H1 (cell line): ENCODE measurements around the gene TFB2M. TPM values are rescaled to one million over a fixed set of nuclear protein-coding genes. Genes with fewer than 3 reads are reported as not detected.

Source experiments
- CTCF ChIA-PET: fragments of 300-600 bp; sonication (Branson Sonifier 250); formaldehyde crosslinking; loops from one replicate; lab custom pipeline; 2021; ENCODE audit not compliant: partially characterized antibody; lab: Charles Lee
- POLR2A ChIA-PET: fragments of 300-600 bp; sonication (Branson Sonifier 250); formaldehyde crosslinking; loops from one replicate; lab custom pipeline; 2021; ENCODE audit warnings: inconsistent platforms; ENCODE audit not compliant: partially characterized antibody; lab: Charles Lee
- DNase-seq, 2 experiments: peaks; one replicate each; pipeline versions ENCODE4 v3.0.0 to v3.0.0-alpha.2; 2010 to 2022; ENCODE audit warnings: low spot score in 2 of 2, low read depth in 1 of 2, mixed read lengths in 1 of 2
- FAIRE-seq: peaks from 2 replicates; lab custom pipeline; 2011; peaks lifted over from hg19 to GRCh38; lab: Jason Lieb, UNC
- H2AFZ ChIP-seq: 2 replicates; pipeline ENCODE4 v1.8.1; 2012; ENCODE audit warnings: low read length, inconsistent platforms
- H2AK5ac ChIP-seq: 2 replicates; pipeline ENCODE4 v1.6.1; 2013; ENCODE audit warnings: low read depth, low read length
- H2BK120ac ChIP-seq: replicated peaks from 2 replicates; pipeline ENCODE3; 2013; ENCODE audit warnings: low read depth, low read length, inconsistent platforms
- H2BK12ac ChIP-seq: 2 replicates; pipeline ENCODE4 v1.6.1; 2013; ENCODE audit warnings: low read depth, low read length
- H2BK15ac ChIP-seq: 2 replicates; pipeline ENCODE4 v1.6.1; 2013; ENCODE audit warnings: low read length
- H2BK20ac ChIP-seq: 2 replicates; pipeline ENCODE4 v1.6.1; 2013; ENCODE audit warnings: low read length
- H2BK5ac ChIP-seq: 2 replicates; pipeline ENCODE4 v1.6.1; 2013; ENCODE audit warnings: low read depth, low read length
- H3K14ac ChIP-seq: 2 replicates; pipeline ENCODE4 v1.6.1; 2013; ENCODE audit warnings: inconsistent platforms; ENCODE audit not compliant: insufficient read length
- H3K18ac ChIP-seq: 2 replicates; pipeline ENCODE4 v1.6.1; 2013; ENCODE audit warnings: low read length; ENCODE audit errors: extremely low read depth
- H3K23ac ChIP-seq: 2 replicates; pipeline ENCODE4 v1.6.1; 2013; ENCODE audit warnings: inconsistent platforms; ENCODE audit not compliant: insufficient read length
- H3K23me2 ChIP-seq: 2 replicates; pipeline ENCODE4 v1.6.1; 2013; ENCODE audit warnings: low read depth, low read length
- H3K27ac ChIP-seq: 2 replicates; pipeline ENCODE4 v1.6.1; 2011; ENCODE audit warnings: low read depth, low read length, inconsistent platforms
- H3K27me3 ChIP-seq, 4 experiments: replicated peaks in 1 of 4; 1 replicate in 1 of 4; 2 replicates in 3 of 4; pipeline versions ENCODE4 v1.6.1 to v1.8.1; 2011 to 2013; ENCODE audit warnings: low read length in 3 of 4, mild to moderate bottlenecking in 3 of 4, inconsistent platforms in 2 of 4, mixed read lengths in 2 of 4, moderate library complexity in 1 of 4; ENCODE audit not compliant: control insufficient read depth in 3 of 4, insufficient read depth in 3 of 4; ENCODE audit errors: extremely low read depth in 1 of 4
- H3K36me3 ChIP-seq, 4 experiments: 2 replicates each; pipeline versions ENCODE4 v1.6.1 to v1.8.1; 2011 to 2013; ENCODE audit warnings: mild to moderate bottlenecking in 4 of 4, low read length in 3 of 4, moderate library complexity in 2 of 4, control low read depth in 1 of 4, inconsistent platforms in 1 of 4; ENCODE audit not compliant: insufficient read depth in 4 of 4, control insufficient read depth in 2 of 4
- H3K4ac ChIP-seq: replicated peaks from 2 replicates; pipeline ENCODE3; 2013; ENCODE audit warnings: low read length, low read depth, mixed read lengths, inconsistent platforms; ENCODE audit not compliant: insufficient read length
- H3K4me1 ChIP-seq, 4 experiments: replicated peaks in 1 of 4; 1 replicate in 1 of 4; 2 replicates in 3 of 4; pipeline versions ENCODE4 v1.6.1 to v1.8.1; 2011 to 2013; ENCODE audit warnings: low read length in 3 of 4, inconsistent platforms in 2 of 4, mixed read lengths in 1 of 4; ENCODE audit not compliant: insufficient read depth in 4 of 4, control insufficient read depth in 3 of 4
- H3K4me2 ChIP-seq, 2 experiments: 2 replicates each; pipeline versions ENCODE4 v1.6.1 to v1.8.1; 2011 to 2013; ENCODE audit warnings: low read depth in 2 of 2, low read length in 2 of 2, control low read depth in 1 of 2, inconsistent platforms in 1 of 2, mild to moderate bottlenecking in 1 of 2; ENCODE audit not compliant: insufficient read depth in 1 of 2
- H3K4me3 ChIP-seq, 4 experiments: fragments of 200-600, 300-600 bp in 1 of 4; sonication (generic), shearing (Covaris generic), sonication (Bioruptor Twin) in 1 of 4; 2 replicates each; pipeline versions ENCODE4 v1.5.1 to v1.8.1; 2011 to 2016; ENCODE audit warnings: low read length in 4 of 4, low read depth in 3 of 4, control low read depth in 2 of 4, inconsistent platforms in 2 of 4, mild to moderate bottlenecking in 2 of 4, mixed read lengths in 1 of 4, moderate library complexity in 1 of 4; ENCODE audit not compliant: insufficient read depth in 2 of 4; ENCODE audit errors: extremely low read depth in 1 of 4
- H3K56ac ChIP-seq: replicated peaks from 2 replicates; pipeline ENCODE3; 2013; ENCODE audit warnings: low read depth, mild to moderate bottlenecking, mixed read lengths, low read length, inconsistent platforms; ENCODE audit not compliant: insufficient read length
- H3K79me1 ChIP-seq: 2 replicates; pipeline ENCODE4 v1.6.1; 2013; ENCODE audit warnings: low read depth, low read length, control low read depth
- H3K79me2 ChIP-seq, 2 experiments: 2 replicates each; pipeline versions ENCODE4 v1.6.1 to v1.8.1; 2012 to 2013; ENCODE audit warnings: low read length in 2 of 2, mild to moderate bottlenecking in 2 of 2, inconsistent platforms in 1 of 2; ENCODE audit not compliant: insufficient read depth in 2 of 2, control insufficient read depth in 1 of 2
- H3K9ac ChIP-seq, 4 experiments: replicated peaks in 1 of 4; 1 replicate in 1 of 4; 2 replicates in 3 of 4; pipeline versions ENCODE4 v1.6.1 to v1.8.1; 2011 to 2013; ENCODE audit warnings: low read depth in 3 of 4, low read length in 3 of 4, control low read depth in 2 of 4, mild to moderate bottlenecking in 2 of 4, moderate library complexity in 2 of 4, inconsistent platforms in 1 of 4; ENCODE audit errors: extremely low read depth in 1 of 4
- H3K9me3 ChIP-seq, 2 experiments: 2 replicates each; pipeline versions ENCODE4 v1.6.1 to v1.8.1; 2012 to 2013; ENCODE audit warnings: mild to moderate bottlenecking in 2 of 2, moderate library complexity in 2 of 2, control low read depth in 1 of 2, inconsistent platforms in 1 of 2, low read depth in 1 of 2, low read length in 1 of 2, mixed read lengths in 1 of 2; ENCODE audit not compliant: insufficient read depth in 2 of 2
- H4K20me1 ChIP-seq, 2 experiments: replicated peaks in 1 of 2; 2 replicates each; pipeline versions ENCODE3 to v1.8.1; 2011 to 2013; ENCODE audit warnings: inconsistent platforms in 2 of 2, low read length in 2 of 2, mild to moderate bottlenecking in 1 of 2; ENCODE audit not compliant: insufficient read depth in 2 of 2, control insufficient read depth in 1 of 2
- H4K5ac ChIP-seq: 2 replicates; pipeline ENCODE4 v1.6.1; 2013; ENCODE audit warnings: low read length, low read depth, mixed read lengths, inconsistent platforms; ENCODE audit not compliant: insufficient read length
- H4K8ac ChIP-seq: 2 replicates; pipeline ENCODE4 v1.8.0; 2013; ENCODE audit warnings: mild to moderate bottlenecking, moderate library complexity, low read length, inconsistent platforms; ENCODE audit not compliant: insufficient read depth; ENCODE audit errors: extremely low read depth
- H4K91ac ChIP-seq: replicated peaks from 2 replicates; pipeline ENCODE3; 2013; ENCODE audit warnings: low read length, mixed read lengths, inconsistent platforms; ENCODE audit not compliant: insufficient read length
- CREB1 ChIP-seq: IDR thresholded peaks from 2 replicates; pipeline ENCODE4 v1.6.1; 2012; ENCODE audit warnings: inconsistent platforms
- FOSL1 ChIP-seq: IDR thresholded peaks from 2 replicates; pipeline ENCODE4 v1.6.1; 2011; ENCODE audit warnings: mild to moderate bottlenecking, low read depth, low read length, moderate library complexity; ENCODE audit not compliant: insufficient read depth
- WGBS, 2 experiments: shearing (Covaris generic) in 1 of 2; methylation state at CpG; one replicate each; pipeline versions ENCODE4 v1.1.6 to v1.1.7; 2013 to 2015; ENCODE audit warnings: low lambda C conversion rate in 2 of 2, mixed read lengths in 2 of 2, inconsistent platforms in 1 of 2, low coverage in 1 of 2, missing lambda C conversion rate in 1 of 2; ENCODE audit not compliant: insufficient replicate concordance in 2 of 2, insufficient coverage in 1 of 2, insufficient read length in 1 of 2; ENCODE audit errors: extremely low coverage in 1 of 2, missing lambda C conversion rate in 1 of 2; 5-methylcytosine and 5-hydroxymethylcytosine counted together
- polyA plus RNA-seq, 7 experiments: library from polyadenylated mRNA; depleted of rRNA in 3 of 7; stranded (reverse) in 5 of 7; unstranded in 2 of 7; fragments of >200 nt in 5 of 7; fragments of 200-250 nt in 2 of 7; gene quantifications; 1 replicate in 5 of 7; 2 replicates in 1 of 7; 4 replicates in 1 of 7; pipeline versions ENCODE4 v1.2.1 to v1.2.3, GENCODE V29; 2011 to 2013; ENCODE audit warnings: missing spikeins in 2 of 7, mixed read lengths in 2 of 7
- total RNA-seq: library from RNA; stranded (reverse); fragmentation: NEBNext Ultra II Directional; extraction: Animal tissue kit (Norgen Biotek cat#: 25700); gene quantifications from 2 replicates; pipeline ENCODE4 v1.2.1, GENCODE V29; 2021
- TF ChIP-seq, protein P1 (sequence below): IDR thresholded peaks from 2 replicates; pipeline ENCODE4 v1.6.1; 2011; ENCODE audit warnings: low read depth, mild to moderate bottlenecking, low read length; ENCODE audit not compliant: insufficient read depth

The TFB2M gene
- total and polyA plus RNA-seq, 2 of the 8 experiments (the other 6 are each of a cell fraction or from before 2014, with no cell fraction given): 10.4 to 22.0 TPM

DNA sequence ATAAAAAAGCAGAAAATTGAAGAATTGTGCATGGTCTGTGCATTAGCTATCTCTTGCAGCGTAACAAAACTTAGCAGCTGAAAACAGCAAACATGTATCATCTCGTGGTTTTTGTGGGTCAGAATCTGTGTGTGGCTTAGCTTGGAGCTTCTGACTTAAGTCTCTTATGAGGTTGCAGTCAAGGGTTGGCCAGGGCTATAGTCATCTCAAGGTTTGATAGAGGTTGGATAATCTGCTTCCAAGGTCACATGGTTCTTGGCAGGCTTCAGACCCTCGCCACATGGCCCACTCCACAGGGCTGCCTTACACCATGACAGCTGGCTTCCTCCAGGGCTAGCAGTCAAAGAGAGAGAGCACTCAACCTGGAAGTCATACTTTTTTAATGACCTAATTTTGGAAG lies 36.1 kb upstream of the TFB2M start:
- no peak overlapping the region for H3K4ac ChIP-seq
- no peak overlapping the region for H3K23ac ChIP-seq
- H3K27ac ChIP-seq: no peak overlapping the region
- H3K9ac ChIP-seq: no peak overlapping the region
- no peaks in the 10 kb centered on the region for H3K4me1 ChIP-seq
- no peak overlapping the region for H2AFZ ChIP-seq
- H3K18ac ChIP-seq: no peak overlapping the region
- H3K4me2 ChIP-seq: no peak overlapping the region
- 0 out of 4 replicates have a peak, but pooled peaks cover 0 to 3% of the 10 kb centered on the region in 2 experiments for H3K79me2 ChIP-seq
- WGBS, 2 experiments: 92% methylated on average over 3 of the region's 3 CpGs; no CpG with 5 or more reads in 1 of the 2 experiments
- FAIRE-seq (no peak), DNase-seq (no peak)
- no peak overlapping the region for H2AK5ac ChIP-seq
- no peak overlapping the region for H3K14ac ChIP-seq
- no peak overlapping the region for H4K5ac ChIP-seq
- POLR2A ChIA-PET: interaction anchor here (0.6 kb wide), 1 partner anchor 1451 kb away, joined by 3 read pairs; no protein-coding TSS in a partner anchor
- H4K20me1 ChIP-seq: peaks cover 1 to 2% of the 10 kb centered on the region in 2 experiments
- H3K36me3 ChIP-seq: no peaks in the 10 kb centered on the region
- no peaks in the 10 kb centered on the region; the same call in 1 of the 2 replicates for H3K79me1 ChIP-seq
- no peak overlapping the region for H2BK20ac ChIP-seq
- TF ChIP-seq, protein P1, sequence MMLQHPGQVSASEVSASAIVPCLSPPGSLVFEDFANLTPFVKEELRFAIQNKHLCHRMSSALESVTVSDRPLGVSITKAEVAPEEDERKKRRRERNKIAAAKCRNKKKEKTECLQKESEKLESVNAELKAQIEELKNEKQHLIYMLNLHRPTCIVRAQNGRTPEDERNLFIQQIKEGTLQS: no peak
- no peak for TF ChIP-seq CREB1
- TF ChIP-seq FOSL1: no peak
- no peak overlapping the region for H3K56ac ChIP-seq
- H3K27me3 ChIP-seq: no peaks in the 10 kb centered on the region
- H2BK12ac ChIP-seq: no peak overlapping the region
- no peaks in the 10 kb centered on the region for H3K23me2 ChIP-seq
- no peaks in the 10 kb centered on the region for H3K9me3 ChIP-seq
- no peak overlapping the region for H3K4me3 ChIP-seq
- H4K8ac ChIP-seq: no peak overlapping the region; the same call in 1 of the 2 replicates
- no peak overlapping the region for H2BK15ac ChIP-seq
- H4K91ac ChIP-seq: no peak overlapping the region
- no peak overlapping the region for H2BK5ac ChIP-seq
- H2BK120ac ChIP-seq: no peak overlapping the region
- CTCF ChIA-PET: interaction anchor here (0.8 to 1.7 kb wide), 5 partner anchors 8 to 136 kb away, joined by 3 to 5 read pairs (median 3); no protein-coding TSS in a partner anchor
